Activated CD4-positive, alpha-beta T cell treated with anti-CD3 and anti-CD28 coated beads, Interleukin-2, amount 50 U/mL, for 48 hours (primary cell): Measurements from ENCODE around the gene PKD1L1.

Source experiments
- DNase-seq, 2 experiments: peaks; one replicate each; pipeline ENCODE4 v3.0.0-alpha.2; 2020

The PKD1L1 gene

DNA sequence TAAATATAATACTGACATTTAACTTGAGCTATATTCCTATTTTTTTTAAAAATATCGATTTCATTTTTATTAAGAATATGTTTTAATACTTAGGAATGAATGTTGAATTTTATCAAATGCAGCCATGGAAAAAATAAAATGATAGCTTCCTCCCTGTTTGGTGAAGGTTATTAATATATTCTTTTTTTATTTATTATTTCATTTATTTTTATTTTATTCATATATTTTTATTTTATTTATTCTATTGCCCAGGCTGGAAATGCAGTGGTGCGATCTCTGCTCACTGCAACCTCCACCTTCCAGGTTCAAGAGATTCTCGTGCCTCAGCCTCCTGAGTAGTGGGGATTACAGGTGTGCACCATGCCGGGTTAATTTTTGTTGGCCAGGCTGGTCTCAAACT lies 160.2 kb downstream of the PKD1L1 start:
- DNase-seq, result no peak

DNA sequence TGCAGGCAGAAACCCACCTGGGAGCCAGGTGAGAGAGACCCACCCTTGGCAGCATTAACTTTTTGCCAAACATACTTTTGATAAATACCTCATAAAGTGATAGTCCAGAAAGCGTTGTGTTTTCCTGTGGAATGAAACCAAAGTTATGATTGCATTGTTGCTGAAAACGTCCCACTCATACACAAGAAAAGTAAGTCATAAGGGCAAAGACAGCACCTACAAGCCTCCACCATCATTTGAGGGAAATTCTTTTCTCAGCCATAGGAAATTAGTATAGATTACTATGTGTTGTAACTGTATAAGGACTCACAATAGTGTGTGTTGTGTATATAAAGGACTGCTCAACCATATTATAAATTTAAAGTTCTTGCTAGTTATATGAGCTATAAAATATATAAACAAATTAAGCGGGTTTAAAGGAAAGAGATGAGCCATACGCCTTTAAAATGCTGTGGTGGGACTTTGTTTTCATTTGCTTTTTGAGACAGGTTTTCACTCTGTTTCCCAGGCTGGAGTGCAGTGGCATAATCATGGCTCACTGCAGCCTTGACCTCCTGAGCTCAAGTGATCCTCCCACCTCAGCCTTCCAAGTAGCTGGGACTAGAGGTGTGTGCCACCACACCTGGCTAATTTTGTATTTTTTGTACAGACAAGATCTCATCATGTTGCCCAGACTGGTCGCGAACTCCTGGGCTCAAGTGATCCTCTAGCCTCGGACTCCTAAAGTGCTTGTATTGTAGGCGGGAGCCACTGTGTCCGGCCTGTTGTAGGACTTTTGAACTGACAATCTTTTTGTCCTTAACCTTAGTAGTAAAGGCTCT lies 160.8 kb downstream of the PKD1L1 start:
- DNase-seq, result no peak

DNA sequence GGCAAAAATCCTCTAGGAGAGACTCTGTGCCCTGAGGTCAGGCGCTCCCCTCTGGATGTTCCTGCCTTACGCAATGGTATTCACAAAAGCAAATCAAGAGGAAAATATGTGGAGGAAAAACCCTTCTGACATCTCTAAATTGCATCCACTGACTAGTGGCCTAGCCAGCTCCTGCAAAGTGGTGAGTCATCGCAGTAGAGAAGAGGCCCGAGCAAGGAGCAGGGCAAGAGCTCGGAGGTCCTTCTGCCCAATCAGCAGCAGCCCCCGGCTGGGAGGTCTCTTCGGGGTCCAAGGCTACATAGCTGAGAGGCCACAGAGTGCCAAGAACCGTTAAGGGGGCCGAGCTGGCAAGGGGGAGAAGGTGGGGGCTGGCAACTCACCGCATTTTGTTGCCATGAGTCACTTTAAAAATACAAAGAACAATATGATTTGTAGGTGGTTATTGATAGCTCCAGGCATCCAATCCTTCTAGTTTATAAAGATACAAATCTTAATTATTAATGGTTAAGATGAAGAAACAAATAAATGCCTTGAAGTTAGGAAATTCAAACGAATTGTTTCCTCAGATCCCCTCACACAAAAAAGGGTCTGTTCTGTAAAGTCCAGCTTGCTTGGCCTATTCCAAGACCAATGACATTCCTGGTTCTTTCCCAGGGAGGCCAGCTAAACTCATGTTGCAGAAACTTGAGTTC lies 161.6 kb downstream of the PKD1L1 start:
- DNase-seq, result no peak

DNA sequence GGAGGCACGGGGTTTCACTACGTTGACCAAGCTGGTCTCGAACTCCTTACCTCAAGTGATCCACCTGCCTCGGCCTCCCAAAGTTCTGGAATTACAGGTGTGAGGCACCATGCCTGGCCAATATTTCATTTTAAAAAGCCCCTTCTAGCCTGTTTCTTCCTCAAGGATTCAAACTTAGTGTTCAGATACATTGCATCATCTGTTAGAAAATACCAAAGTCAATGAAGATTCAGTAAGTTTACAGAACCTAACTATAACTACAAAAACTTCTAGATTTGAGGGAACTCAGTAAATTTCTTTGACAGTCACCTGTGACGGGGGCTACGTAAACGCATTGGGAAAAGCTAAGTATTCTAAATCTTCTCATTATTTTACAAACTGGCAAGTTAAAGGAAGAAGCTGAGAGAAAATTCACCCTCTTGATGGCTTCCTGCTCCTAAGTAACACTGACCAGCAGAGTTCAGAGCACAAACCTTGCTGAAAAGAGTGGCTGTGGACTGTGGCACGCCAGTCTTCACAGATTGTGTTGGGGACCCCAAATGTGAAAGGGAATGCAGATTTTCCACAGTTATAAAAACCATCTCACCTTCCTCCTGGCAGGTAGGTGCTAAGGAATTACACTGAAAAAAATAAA lies 162.2 kb downstream of the PKD1L1 start:
- no peak for DNase-seq

DNA sequence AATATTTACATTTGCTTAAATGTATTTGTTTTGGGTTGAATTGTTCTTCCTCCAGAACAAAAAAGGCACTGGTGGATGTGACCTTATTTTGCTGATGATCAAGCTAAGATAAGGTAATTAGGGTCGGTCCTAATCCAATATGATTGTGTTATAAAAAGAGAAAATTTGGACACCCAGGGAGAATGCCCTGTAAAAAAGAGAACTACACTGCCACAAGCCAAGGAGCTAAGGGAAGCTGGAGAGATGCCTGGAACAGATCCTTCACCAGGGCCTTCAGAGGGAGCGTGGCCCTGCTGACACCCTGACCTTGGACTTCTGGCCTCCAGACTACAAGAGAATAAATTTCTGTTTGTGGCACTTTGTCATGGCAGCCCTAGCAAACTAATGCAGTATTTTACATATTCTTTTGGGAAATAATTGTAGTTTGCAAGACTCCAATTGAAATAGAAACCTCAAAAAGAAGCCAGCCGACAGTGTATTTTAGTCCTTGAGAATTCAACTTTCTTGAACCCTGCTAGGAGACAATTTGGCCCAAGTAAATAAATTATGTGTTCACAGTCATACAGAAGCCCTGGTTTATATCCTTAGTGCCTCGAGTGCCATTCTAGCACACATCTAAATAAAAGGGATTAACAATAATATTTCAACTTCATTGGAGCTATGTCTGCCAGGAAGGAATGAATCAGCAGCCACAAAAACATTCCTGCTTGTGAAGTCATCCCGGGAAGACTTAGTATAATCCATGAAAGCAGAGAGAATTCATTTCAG lies 164.6 kb downstream of the PKD1L1 start:
- no peak for DNase-seq

DNA sequence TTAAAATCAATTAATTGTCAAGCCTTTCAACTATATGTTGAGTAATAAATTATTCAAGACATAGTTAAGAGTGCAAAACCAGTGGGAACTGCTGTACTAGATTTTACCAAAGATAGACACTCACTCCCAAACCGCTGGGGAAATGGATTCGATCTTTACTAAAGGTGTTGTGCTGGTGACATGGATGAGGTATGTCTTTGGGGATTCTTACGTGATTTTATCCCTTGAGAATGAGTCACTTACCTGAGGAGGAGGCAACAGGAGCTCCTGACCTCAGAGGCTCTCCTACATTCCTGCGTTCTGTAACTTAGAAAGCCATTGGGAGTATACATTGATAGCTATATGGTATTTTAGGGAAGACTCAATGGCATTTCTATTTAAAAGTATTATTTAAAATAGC lies 165.5 kb downstream of the PKD1L1 start:
- no peak for DNase-seq

DNA sequence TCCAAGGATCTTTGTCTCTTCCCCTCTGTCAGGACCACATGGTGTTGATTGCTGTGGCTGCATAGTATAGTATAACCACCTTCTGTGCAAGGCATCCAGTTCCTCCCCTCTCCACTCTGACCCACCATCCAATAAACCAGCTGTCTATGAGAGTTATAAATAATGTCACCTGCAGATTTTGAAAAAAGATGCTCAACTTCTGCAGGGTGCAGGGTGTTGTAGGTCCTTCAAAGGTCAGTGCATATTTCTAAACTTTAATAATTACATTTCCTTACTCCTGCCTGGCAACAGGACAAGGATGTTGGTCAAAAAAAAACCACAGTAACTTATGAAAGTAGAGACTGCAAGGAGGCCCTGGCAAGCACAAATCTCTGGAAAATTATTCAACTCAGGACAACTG lies 166.2 kb downstream of the PKD1L1 start:
- no peak for DNase-seq

DNA sequence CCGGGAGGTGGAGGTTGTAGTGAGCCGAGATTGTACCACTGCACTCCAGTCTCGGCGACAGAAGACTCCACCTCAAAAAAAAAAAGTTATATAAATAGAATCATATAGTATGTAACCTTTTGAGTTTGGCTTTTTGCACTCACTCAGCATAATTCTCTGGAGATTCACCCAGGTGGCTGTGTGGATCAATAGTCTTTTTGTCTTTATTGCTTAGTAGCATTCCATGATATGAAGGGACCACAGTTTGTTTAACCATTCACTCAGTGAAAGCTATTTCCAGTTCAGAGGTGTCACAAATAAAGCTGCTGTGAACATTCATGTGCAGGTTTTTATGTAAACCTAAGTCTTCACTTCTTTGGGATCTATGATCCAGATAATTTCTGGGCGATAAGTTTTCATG lies 167.7 kb downstream of the PKD1L1 start:
- no peak for DNase-seq

DNA sequence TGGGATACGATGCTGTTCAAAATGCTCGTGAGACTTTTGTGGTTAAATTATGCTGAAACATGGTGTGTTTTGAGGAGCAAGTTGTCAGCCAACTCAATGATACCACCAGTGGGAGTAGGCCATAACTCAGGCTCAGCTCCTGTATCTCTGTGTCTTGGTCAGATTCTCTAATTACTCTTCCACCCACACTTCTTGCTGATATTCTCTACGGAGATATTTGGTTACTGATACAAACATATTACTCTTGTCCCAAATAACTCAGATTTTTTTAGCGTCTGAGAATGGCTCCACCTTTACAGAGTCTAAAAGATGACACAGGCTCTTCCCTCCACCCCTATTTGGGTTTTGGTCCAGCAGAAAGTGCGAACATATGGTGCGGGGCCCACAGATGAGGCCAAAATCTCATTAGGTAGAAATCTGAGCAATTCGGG lies 168.9 kb downstream of the PKD1L1 start:
- no peak for DNase-seq

DNA sequence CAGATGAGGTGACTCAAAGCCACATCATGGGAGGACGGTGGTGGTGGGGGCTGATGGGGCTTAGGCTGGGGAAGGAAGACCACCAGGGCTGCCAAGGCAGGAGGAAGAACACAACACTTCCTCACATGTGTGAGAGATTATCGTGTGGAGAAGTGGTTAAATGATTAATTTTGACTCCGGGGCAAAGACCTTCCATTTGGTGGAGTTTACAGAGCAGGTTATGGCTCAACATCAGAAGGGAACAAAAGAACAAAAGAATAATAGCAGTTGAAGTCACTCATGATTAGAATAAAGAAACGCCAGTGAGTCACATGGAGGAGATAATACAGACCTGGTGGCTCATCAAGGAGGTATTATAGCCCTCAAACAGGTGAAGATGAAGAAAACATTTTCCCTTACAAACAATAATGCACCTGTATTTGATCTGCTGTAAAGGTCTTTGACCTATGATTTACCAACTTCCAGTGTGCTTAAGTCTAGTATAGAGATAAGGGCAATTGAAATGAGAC lies 170.1 kb downstream of the PKD1L1 start:
- DNase-seq, result no peak

DNA sequence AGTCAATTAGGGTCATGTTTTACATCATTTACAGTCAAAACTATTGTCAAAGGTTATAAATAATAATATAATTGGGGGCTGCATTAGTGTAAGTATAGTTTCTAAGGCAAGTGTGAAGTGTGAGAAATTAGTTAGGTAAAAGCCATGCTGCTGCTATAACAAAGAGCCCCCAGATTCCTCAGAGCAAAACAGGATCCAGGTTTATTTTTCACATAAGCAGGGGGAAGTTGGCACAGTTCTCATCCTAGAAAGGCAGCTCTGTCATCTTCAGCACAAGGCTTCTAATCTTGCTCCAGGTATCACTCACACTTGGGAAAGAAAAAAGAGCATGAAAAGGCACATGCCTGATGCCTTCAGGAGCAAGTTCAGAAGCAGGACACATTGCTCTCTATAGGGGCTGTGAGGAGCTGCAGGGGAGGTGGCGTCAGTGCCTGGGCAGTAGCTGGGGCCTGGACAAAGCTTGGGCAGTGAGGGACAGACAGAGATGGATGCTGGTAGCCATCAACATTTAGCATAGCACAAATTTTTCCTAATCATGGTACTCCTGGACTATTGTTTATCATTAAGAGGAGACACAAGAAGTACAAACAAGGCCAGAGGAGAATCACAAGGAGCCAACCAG lies 170.6 kb downstream of the PKD1L1 start:
- no peak for DNase-seq

DNA sequence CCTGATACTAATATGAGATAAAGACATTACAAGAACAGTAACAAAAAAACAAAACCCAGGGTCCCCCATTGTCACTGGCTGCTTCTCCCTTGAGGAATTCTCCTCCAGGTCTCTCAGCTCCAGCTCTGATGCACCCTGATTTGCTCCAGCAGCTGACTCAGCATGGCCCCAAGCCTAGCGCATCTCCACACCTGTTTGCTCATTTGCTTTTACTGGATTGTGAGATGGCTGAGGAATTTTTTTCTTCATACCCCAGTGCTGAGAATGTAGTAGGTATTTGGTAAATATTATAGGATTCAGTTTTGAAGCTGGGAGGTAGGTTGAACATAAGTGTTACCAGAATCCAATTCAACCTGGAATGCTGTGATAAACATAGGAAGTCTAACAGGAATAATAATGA lies 171.9 kb downstream of the PKD1L1 start:
- no peak for DNase-seq

DNA sequence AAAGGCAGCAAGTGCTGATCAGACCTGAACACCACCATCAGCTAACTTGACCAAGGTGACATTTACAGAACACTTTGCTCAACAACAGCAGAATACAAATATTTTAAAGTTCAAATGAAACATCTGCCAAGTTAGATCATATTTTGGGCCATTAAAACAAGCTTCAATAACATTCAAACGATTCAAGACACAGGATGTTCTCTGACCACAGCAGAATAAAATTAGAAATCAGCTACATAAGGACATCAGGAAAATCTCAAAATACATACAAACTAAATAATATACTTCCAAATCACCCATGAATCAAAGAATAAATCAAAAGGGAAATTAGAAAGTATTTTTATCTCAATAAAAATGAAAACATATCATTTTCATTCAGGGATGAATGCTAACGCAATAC lies 173.0 kb downstream of the PKD1L1 start:
- no peak for DNase-seq

DNA sequence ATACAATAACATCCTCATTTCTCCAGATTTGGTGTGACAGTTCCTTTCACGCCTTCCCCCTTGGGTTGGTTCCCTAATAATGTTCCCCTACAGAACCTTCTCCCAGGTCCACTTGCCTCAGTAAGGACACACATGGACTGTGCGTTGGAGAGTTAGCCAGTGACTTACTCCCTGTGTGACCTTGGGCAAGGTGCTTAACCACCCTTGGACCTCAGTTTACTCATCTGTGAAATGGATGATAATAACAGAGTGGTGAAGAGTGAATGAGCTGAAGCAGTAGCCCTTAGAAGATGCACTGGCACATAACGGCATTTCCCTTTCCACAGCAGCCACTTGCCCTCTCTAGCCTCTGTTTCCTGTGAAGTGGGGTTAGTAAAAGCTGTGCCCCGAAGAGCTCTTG lies 175.8 kb downstream of the PKD1L1 start:
- DNase-seq, result no peak

DNA sequence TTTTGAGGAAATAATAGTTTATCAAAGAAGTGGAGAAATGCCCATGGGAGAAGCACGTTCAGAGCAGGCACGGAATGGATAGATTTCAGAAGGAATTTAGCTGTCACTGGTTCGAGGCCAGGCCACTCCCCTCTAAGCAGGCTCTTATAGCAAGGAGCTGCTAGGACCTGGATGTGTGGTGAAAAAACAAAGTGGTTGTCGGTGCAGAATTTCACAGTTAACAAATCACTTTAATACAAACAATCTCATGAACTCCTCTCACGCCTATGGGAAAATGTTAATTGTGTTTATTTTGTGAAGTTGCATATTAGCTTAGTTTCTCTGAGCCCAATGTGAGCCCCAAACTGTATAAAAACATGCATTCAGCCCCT lies 176.3 kb downstream of the PKD1L1 start:
- DNase-seq, result no peak

DNA sequence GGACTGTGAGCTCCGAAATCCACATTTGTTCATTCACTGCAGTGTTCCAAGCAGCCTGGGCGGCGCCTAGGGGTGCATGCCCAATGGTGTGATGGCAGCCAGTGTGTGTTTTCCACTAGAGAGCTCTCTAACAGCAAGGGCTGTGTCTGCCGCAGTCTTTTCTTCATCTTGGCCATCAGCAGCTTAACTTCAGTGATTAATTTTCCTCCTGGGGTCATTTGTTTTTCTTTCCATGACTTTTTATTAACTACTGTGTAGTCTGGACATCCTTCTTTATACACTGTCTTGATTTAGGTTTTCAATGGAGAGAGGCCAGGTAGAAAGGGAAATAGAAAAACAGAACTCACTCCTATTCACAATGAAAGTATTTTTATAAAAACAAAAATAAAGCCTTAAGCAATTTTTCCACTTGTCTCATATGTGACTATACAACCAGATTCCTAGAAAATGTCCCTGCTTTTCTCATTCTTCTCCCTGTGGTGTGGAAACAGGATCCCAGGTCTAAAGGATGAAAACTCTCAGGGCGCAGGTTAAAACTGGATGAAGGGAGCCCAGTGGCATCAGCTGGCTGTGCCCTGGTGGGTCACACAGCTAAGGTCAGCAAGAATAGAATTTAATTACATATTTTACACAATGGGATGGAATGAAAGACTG lies 176.8 kb downstream of the PKD1L1 start:
- DNase-seq, result no peak

DNA sequence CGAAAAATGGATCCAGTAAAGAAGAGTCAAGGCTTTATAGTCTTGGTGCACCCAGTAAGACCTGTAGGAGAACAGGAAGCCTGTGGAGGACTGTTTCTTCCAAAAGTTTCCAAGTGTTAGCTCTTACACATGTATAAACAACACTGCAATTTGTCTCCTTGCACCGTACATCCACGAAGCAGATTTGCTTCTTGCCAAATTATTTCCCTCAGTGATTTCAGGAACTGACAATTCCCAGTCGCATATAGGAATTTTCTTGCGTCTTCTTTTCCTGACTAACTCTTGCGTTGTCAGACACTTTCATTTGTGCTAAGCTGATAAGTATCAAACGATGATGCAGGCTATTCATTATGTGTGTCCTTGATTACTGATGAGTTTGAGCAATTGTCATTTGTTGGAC lies 182.1 kb downstream of the PKD1L1 start:
- DNase-seq, result no peak

DNA sequence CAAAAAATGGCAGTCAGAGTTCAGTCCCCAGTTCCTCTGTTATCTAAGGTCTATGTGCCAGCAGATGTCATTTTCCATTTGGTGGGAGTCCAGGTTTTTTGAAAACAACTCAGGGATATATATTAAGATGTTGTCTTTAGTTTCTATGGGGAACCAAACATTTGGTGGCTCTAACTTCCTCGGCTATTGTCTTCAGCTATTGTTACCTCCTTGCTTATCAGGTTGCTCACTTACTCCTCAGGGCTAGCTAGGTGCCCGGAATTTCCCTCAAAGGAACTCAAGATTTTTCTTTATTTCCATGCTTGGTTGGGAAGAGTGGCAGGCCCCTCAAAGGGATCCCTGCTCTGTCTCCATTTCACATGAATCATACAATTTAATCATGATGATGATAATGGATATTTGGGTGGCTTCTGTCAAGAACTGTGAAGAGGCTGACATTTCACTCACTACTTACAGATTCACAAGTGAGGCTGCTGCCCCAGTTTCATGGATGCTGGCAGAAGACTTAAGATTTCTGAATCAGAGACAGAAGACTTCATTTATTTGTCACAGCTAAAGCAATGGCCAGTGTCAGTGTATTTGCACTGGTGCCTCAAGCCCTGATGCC lies 182.8 kb downstream of the PKD1L1 start:
- DNase-seq, result no peak

DNA sequence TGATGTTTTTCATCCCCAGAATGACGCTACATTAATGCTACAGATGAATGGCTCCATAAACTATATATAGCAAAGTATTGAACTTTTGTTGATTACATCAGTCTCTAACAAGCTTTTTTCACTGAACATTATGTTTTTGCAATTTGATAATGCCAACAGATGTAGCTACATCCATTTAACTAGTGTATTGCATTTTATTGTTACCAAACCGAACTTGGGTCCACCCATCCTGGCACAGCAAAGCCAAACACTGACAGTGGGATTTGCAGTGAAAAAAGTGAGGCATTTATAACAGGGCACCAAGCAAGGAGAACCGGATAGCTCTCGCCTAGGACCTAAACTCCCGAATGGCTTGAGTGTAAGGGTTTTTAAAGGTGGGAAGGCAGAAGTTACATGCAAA lies 183.5 kb downstream of the PKD1L1 start:
- no peak for DNase-seq

DNA sequence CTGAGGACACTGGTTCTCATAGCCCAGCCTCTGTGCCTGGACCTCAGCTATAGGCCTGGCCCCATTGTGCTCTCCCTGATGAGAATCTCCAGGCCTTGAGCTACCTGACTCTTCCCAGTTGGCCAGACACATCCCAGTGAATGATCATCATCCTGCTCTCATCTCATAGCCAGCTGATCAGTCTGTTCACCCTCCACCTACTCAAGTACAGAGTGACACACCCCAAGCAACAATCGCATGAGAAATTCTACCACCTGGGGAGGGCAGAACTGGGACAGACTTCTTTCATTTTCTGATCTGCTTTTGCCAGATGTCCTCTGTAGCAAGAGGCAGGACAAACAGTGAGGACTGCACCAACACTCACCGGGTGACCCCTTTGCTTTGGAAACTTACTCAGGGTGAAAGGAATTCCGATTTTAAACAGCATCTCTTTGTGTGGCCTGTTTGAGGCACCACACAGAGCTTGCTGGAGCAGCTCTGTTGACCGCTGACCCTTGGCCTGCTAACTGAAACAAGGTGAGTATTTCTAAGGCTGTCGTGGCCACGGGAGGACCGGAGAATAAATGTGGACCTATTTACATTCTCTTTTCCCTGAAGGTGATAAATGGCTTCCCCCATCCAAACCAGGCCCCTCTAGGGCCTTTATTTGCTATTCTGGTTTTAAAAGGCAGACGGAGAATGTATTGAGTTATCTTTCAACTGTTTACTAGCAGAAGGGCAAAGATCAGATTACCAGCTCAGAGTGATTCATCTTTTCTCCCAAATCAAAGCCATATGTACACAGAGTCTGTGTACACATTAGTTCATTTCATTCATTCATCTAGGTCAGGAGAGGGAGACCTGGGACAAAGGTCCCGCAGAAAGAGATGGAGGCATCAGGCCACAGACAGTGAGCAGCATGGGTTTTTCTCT lies 184.9 kb downstream of the PKD1L1 start:
- no peak for DNase-seq

DNA sequence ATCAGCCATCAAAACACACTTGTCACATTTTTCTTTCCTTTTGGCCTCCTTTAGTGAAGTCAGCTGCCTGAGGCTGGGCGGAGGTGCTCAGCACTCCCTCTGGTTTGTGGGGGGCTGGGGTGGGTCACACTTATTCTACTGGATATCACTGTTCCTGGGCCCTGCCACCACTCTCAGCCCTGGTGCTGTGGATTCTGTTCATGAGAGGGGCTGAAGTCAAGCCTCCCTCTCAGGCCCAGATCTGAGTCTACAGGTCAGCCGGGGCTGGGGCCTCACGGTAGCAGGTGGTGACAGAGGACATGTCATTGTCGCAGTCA lies 185.6 kb downstream of the PKD1L1 start:
- no peak for DNase-seq
